ENCODE results near the gene SYT9. TPM values are rescaled to one million over a fixed set of nuclear protein-coding genes. Genes with fewer than 3 reads are reported as not detected.

Gene SYT9, protein sequence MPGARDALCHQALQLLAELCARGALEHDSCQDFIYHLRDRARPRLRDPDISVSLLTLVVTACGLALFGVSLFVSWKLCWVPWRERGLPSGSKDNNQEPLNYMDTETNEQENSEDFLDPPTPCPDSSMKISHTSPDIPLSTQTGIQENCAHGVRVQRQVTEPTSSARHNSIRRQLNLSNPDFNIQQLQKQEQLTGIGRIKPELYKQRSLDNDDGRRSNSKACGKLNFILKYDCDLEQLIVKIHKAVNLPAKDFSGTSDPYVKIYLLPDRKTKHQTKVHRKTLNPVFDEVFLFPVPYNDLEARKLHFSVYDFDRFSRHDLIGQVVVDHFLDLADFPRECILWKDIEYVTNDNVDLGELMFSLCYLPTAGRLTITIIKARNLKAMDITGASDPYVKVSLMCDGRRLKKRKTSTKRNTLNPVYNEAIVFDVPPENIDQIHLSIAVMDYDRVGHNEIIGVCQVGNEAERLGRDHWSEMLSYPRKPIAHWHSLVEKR
- total RNA-seq = 0.39 and 0.43 TPM in 2 replicates

DNA sequence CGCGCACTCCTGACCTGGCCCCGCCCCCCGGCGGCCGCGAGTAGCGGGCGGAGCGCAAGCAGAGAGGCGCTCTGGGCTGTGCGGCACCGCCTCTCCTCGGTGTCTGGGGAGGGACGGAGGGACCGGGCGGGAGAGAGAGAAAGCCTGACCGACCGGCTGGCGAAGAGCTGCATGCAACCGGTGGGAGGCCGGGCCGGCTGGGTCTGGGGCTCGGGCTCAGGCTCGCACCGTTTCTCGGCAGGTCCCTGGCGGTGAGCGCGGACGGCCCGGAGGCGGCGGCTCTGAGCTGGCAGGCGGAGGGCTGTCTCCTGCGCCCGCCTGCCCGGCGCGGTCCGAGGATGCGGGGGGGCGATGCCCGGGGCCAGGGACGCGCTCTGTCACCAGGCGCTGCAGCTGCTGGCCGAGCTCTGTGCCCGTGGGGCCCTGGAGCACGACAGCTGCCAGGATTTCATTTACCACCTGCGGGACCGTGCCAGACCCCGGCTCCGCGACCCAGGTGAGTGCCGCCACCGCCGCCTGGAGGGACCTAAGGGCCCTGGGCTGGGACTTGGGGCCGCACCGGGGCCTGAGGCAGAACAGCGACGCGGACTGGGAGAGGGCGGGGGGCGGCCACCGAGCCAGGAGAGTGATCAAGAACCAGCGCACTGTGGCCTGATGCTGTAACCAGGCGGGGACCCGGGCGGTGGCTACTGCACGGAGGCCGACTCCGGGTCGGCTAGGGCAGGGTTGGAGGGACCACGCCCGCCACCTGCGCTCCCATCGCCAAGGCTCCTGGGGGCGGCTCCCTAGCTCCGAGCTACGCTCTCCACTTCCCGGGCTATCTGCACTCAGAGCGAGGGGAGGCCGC is at the start of gene SYT9:
TSS of gene SYT9 (plus strand) at position 69 of the 847 bp plus-strand sequence. CDS start at position 352, 283 bp downstream.

DNA sequence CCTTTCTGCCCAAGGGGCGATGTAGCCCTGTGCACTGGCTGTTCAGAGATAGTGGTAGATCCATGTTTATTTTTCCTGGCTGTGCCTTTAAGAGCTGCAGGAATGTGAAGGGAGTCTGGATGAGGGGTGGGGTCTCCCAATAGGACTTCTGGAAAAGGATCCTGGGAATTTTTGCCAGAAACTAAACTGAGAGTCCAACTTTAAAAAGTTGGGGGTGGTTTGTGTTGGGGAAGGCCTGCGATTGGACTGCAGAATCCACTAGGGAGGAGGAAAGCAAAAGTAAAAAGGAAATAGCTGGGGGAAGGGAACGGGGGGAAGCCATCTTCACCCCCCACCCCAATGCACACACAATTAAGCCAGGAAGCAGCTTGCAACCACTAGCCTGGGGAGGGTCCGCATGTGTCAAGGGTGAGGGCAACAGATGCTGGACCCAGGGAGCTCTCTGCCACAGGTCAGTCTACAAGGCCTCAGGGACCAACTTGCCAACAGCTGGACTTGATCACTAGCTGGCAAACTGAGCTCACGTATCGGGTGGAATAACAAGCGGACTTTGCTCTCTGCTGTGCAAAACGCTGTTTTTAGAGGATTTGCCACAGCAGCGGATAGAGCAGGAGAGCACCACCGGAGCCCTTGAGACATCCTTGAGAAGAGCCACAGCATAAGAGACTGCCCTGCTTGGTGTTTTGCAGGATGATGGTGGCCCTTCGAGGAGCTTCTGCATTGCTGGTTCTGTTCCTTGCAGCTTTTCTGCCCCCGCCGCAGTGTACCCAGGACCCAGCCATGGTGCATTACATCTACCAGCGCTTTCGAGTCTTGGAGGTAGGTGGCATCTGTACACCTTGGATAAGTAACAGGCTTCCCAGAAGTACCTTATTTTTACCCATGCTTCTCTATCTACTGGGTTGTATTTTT is 233.7 kb downstream of the SYT9 start, which contains the start of gene OLFML1:
TSS of gene OLFML1 (plus strand) at position 321 of the 912 bp plus-strand sequence. CDS start at position 691, 370 bp downstream.

DNA sequence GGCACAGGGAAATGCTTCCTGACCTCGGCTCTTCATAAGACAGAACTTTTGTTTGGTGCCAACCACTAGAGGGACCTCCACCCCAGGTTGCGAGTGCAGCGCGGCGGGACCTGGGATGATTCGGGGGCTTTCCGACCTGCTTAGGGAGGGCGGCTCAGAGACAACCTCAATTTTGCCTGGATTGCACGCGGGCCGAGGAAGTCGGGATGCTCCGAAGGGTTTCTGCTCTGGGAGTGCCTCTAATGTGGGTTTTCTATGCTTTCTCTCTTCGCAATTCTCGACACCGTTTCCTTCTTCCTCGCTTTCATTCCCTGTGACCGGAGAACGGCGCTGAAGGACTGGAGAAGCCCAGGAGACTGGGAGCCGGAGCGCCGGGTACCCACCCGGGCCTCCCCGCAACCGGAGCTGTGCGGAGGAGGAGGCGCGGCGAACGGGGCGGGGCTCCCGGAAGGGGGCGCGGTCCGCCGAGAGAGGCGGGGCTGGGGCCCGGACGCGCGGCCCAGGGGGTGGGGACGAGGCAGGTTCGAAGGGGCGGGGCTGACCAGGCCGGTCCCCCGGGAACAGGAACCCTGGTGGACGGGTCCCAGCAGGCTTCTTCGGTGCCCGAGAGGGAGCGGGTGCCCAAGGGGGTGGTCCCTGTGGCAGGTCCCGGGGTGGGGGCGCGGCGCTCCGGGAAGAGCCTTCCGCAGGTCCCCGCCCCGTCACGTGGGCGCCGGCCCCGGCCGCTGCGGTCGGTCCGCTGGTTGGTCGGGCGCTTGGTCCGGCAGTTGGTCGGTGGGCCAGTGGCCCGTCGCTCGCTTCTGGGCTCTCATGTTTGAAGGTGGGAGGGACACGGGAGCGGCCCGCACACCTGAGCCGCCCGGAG is 261.8 kb downstream of the SYT9 start, which contains the start of gene PPFIBP2:
TSS of gene PPFIBP2 (plus strand) at position 766 of the 865 bp plus-strand sequence. CDS start 35,477 bp downstream, outside the sequence.

Small RNA genes lying within 50 kb of the gene (small RNA-seq; reads per million reads assigned to genes)
- not detected for gene MIR302E

Other genes starting within 250 kb of the SYT9 start
- 1.7 and 4.3 TPM in 2 replicates for gene ZNF214, start 231.6 kb upstream of the SYT9 start, total RNA-seq
- under 0.01 TPM in 1 of 2 replicates, not detected in the other for gene NLRP14, start 231.4 kb upstream of the SYT9 start, total RNA-seq
- gene RBMXL2, start 162.9 kb upstream of the SYT9 start, total RNA-seq = not detected in 2 replicates
- gene OLFML1, start 233.6 kb downstream of the SYT9 start, total RNA-seq = under 0.01 TPM in 1 of 2 replicates, not detected in the other